SK-N-SH (cell line): ENCODE measurements around the gene ZEB2. TPM values are rescaled to one million over a fixed set of nuclear protein-coding genes. Genes with fewer than 3 reads are reported as not detected.
A peak's percentile ranks its signal among the peaks of the same experiment; 100 is the strongest.

Source experiments
- CTCF ChIA-PET: fragments of 300-600, 350-600 bp; formaldehyde crosslinking; extraction: SDS; loops from one replicate; lab custom pipeline; 2021; lab: Yijun Ruan, JAX
- POLR2A ChIA-PET: fragments of 350-600 bp; sonication (Branson Sonifier 250); formaldehyde crosslinking; extraction: SDS; loops from one replicate; lab custom pipeline; 2020; ENCODE audit warnings: antibody characterized with exemption, inconsistent platforms; lab: Yijun Ruan, JAX
- DNase-seq: peaks from one replicate; pipeline ENCODE4 v3.0.0; 2012
- H2AFZ ChIP-seq: fragments of 200-600 bp; sonication (generic); 2 replicates; pipeline ENCODE4 v1.8.1; 2016; ENCODE audit warnings: antibody characterized with exemption, mild to moderate bottlenecking, low read depth
- H3F3A ChIP-seq: fragments of 200-600 bp; sonication (generic); replicated peaks from 2 replicates; pipeline ENCODE3; 2016; ENCODE audit warnings: antibody characterized with exemption, mild to moderate bottlenecking; ENCODE audit not compliant: insufficient read depth
- H3K27ac ChIP-seq, 2 experiments: fragments of 200-500 bp in 1 of 2; fragments of 200-600 bp in 1 of 2; sonication (Bioruptor generic) in 1 of 2; sonication (generic), shearing (Covaris generic) in 1 of 2; 2 replicates each; pipeline versions ENCODE4 v1.5.1 to v1.6.1; 2014 to 2016; ENCODE audit warnings: low read depth in 2 of 2, inconsistent platforms in 1 of 2, low read length in 1 of 2, mild to moderate bottlenecking in 1 of 2, mixed read lengths in 1 of 2
- H3K27me3 ChIP-seq: fragments of 200-600 bp; sonication (generic), shearing (Covaris generic); 2 replicates; pipeline ENCODE4 v1.6.1; 2016; ENCODE audit warnings: mixed run types; ENCODE audit not compliant: insufficient read depth
- H3K36me3 ChIP-seq, 2 experiments: fragments of 200-500 bp in 1 of 2; fragments of 200-600 bp in 1 of 2; sonication (Bioruptor generic) in 1 of 2; sonication (generic) in 1 of 2; replicated peaks in 1 of 2; 2 replicates each; pipeline versions ENCODE3 to v1.5.1; 2014 to 2016; ENCODE audit warnings: low read length in 1 of 2, mild to moderate bottlenecking in 1 of 2; ENCODE audit not compliant: insufficient read depth in 2 of 2, control insufficient read depth in 1 of 2
- H3K4me1 ChIP-seq, 2 experiments: fragments of 200-500 bp in 1 of 2; fragments of 200-600 bp in 1 of 2; sonication (Bioruptor generic) in 1 of 2; sonication (generic), shearing (Covaris generic) in 1 of 2; 2 replicates each; pipeline versions ENCODE4 v1.5.1 to v1.6.1; 2014 to 2016; ENCODE audit warnings: low read depth in 1 of 2, low read length in 1 of 2, mixed run types in 1 of 2; ENCODE audit not compliant: insufficient read depth in 2 of 2, control insufficient read depth in 1 of 2
- H3K4me2 ChIP-seq: fragments of 200-600 bp; sonication (generic), shearing (Covaris generic); 2 replicates; pipeline ENCODE4 v1.6.1; 2017; ENCODE audit warnings: mixed run types
- H3K4me3 ChIP-seq, 2 experiments: fragments of 200-500 bp in 1 of 2; fragments of 200-600 bp in 1 of 2; sonication (Bioruptor generic) in 1 of 2; sonication (generic), shearing (Covaris generic) in 1 of 2; 2 replicates each; pipeline versions ENCODE4 v1.5.1 to v1.8.1; 2014 to 2016; ENCODE audit warnings: low read depth in 2 of 2, inconsistent platforms in 1 of 2, low read length in 1 of 2, mild to moderate bottlenecking in 1 of 2, mixed read lengths in 1 of 2, moderate library complexity in 1 of 2
- H3K79me2 ChIP-seq: fragments of 200-600 bp; sonication (generic); 2 replicates; pipeline ENCODE4 v1.8.1; 2017; ENCODE audit warnings: mild to moderate bottlenecking; ENCODE audit not compliant: insufficient read depth
- H3K9ac ChIP-seq: fragments of 200-600 bp; sonication (generic); 2 replicates; pipeline ENCODE4 v1.6.1; 2017; ENCODE audit warnings: mixed run types
- H3K9me2 ChIP-seq: fragments of 200-600 bp; sonication (generic); 2 replicates; pipeline ENCODE4 v1.6.1; 2017; ENCODE audit warnings: mixed run types
- H3K9me3 ChIP-seq: fragments of 200-600 bp; sonication (generic); 2 replicates; pipeline ENCODE4 v1.6.1; 2017; ENCODE audit warnings: mixed run types, mild to moderate bottlenecking, moderate library complexity
- H4K20me1 ChIP-seq: fragments of 200-600 bp; sonication (generic); 2 replicates; pipeline ENCODE4 v1.6.1; 2017; ENCODE audit warnings: mild to moderate bottlenecking, mixed run types; ENCODE audit not compliant: insufficient read depth
- CTCF ChIP-seq: fragments of 200-600 bp; sonication (generic); IDR thresholded peaks from 2 replicates; pipeline ENCODE4 v1.6.1; 2017; ENCODE audit warnings: antibody characterized with exemption, mild to moderate bottlenecking, moderate library complexity
- ELF1 ChIP-seq: IDR thresholded peaks from 2 replicates; pipeline ENCODE4 v1.4.0; 2012
- EP300 ChIP-seq, 2 experiments: IDR thresholded peaks; 2 replicates each; pipeline versions ENCODE4 v1.4.0 to v1.6.1; 2012; ENCODE audit warnings: borderline replicate concordance in 1 of 2, low read depth in 1 of 2, low read length in 1 of 2
- FOSL2 ChIP-seq: IDR thresholded peaks from 2 replicates; pipeline ENCODE4 v1.4.0; 2012; ENCODE audit warnings: low read depth, mild to moderate bottlenecking, moderate library complexity, borderline replicate concordance
- FOXJ3 ChIP-seq: sonication (generic); formaldehyde crosslinking; IDR thresholded peaks from 2 replicates; pipeline ENCODE4 v1.5.1; 2020; ENCODE audit warnings: mild to moderate bottlenecking, missing genetic modification reagents
- FOXM1 ChIP-seq: IDR thresholded peaks from 2 replicates; pipeline ENCODE4 v1.4.0; 2012; ENCODE audit warnings: low read depth, mild to moderate bottlenecking
- JUND ChIP-seq: IDR thresholded peaks from 2 replicates; pipeline ENCODE4 v1.4.0; 2012
- MAX ChIP-seq: IDR thresholded peaks from 2 replicates; pipeline ENCODE4 v1.4.0; 2012; ENCODE audit warnings: low read depth
- MEF2A ChIP-seq: IDR thresholded peaks from 2 replicates; pipeline ENCODE4 v1.4.0; 2012; ENCODE audit warnings: low read depth, borderline replicate concordance
- MXI1 ChIP-seq: IDR thresholded peaks from 2 replicates; pipeline ENCODE4 v1.6.1; 2012; ENCODE audit warnings: mild to moderate bottlenecking, low read depth, low read length, improper control_type of control experiment
- NFIC ChIP-seq: IDR thresholded peaks from 2 replicates; pipeline ENCODE4 v1.4.0; 2012; ENCODE audit warnings: borderline replicate concordance
- PBX3 ChIP-seq: IDR thresholded peaks from 2 replicates; pipeline ENCODE4; 2012
- POLR2AphosphoS5 ChIP-seq: IDR thresholded peaks from 2 replicates; pipeline ENCODE4 v1.6.1; 2012; ENCODE audit warnings: low read depth, low read length
- RCOR1 ChIP-seq: fragments of 150-350 bp; IDR thresholded peaks from 2 replicates; pipeline ENCODE4 v1.6.1; 2017; ENCODE audit warnings: antibody characterized with exemption, low read length
- SIN3A ChIP-seq: IDR thresholded peaks from 2 replicates; pipeline ENCODE4 v1.6.1; 2012; ENCODE audit warnings: low read depth, mild to moderate bottlenecking, low read length, moderate library complexity, borderline replicate concordance
- USF2 ChIP-seq: fragments of 150-350 bp; IDR thresholded peaks from 2 replicates; pipeline ENCODE4 v1.6.1; 2017; ENCODE audit warnings: antibody characterized with exemption, low read length, low read depth, borderline replicate concordance
- YY1 ChIP-seq: IDR thresholded peaks from 2 replicates; pipeline ENCODE4 v1.4.0; 2012; ENCODE audit warnings: low read depth, mild to moderate bottlenecking
- ZBTB33 ChIP-seq: IDR thresholded peaks from 2 replicates; pipeline ENCODE4 v1.4.0; 2012; ENCODE audit warnings: low read depth, borderline replicate concordance
- WGBS: methylation state at CpG from one replicate; pipeline ENCODE4 v1.1.6; 2017; ENCODE audit warnings: low lambda C conversion rate; 5-methylcytosine and 5-hydroxymethylcytosine counted together
- polyA plus RNA-seq, 3 experiments: library from polyadenylated mRNA; depleted of rRNA; stranded (reverse); fragments of >200 nt; gene quantifications; 2 replicates each; pipeline ENCODE4 v1.2.3, GENCODE V29; 2012

The ZEB2 gene
- polyA plus RNA-seq, 1 of the 3 experiments (the other 2 are of a cell fraction): 16.3 TPM

- Histone ChIP-seq H3K9me3 (no peaks in the 10 kb centered on the region), H3K4me3 (no peak overlapping the region), H3F3A (peaks cover 26% of the 10 kb centered on the region), H3K27me3 (no peaks in the 10 kb centered on the region), H3K9me2 (no peaks in the 10 kb centered on the region), H3K27ac (peak overlapping the region in 1 of 2 experiments; percentile 55; a peak in 2 of 4 replicates), H3K79me2 (peaks cover 41% of the 10 kb centered on the region)
- 72% methylated on average over 4 of the region's 4 CpGs for WGBS
- DNase-seq: no peak
- 0 out of 2 replicates have a peak, but pooled peaks have one; percentile 43 for TF ChIP-seq PBX3
- 0 out of 2 replicates have a peak, but pooled peaks have one; percentile 10 for TF ChIP-seq JUND
- TF ChIP-seq EP300 (IDR thresholded peaks at IDR 0.05; ENCODE audit: borderline replicate concordance in 1 of 2, low read depth in 1 of 2, low read length in 1 of 2): peak in 1 of 2 experiments; percentile 63; a peak in 1 of 4 replicates
- TF ChIP-seq USF2: no peak
- TF ChIP-seq, all 33 proteins: peak for 3
- H3K4me2 ChIP-seq: peak overlapping the region; percentile 10; the same call in 1 of the 2 replicates
- H3K4me1 ChIP-seq: peaks cover 14% of the 10 kb centered on the region in 2 experiments; a peak in 3 of 4 replicates
- POLR2A ChIA-PET: no interaction called here
- H3K9ac ChIP-seq: no peak overlapping the region
- H3K36me3 ChIP-seq: peaks cover 38 to 59% of the 10 kb centered on the region in 2 experiments
- CTCF ChIA-PET: no interaction called here
- H4K20me1 ChIP-seq: peaks cover 21% of the 10 kb centered on the region; the same call in 1 of the 2 replicates
- no peak overlapping the region for H2AFZ ChIP-seq
Observed at GRCh38 chr2:144426981-144427479, 92.9 kb downstream of the ZEB2 start.

GRCh38 chr2:144426355-144426754 lies 93.6 kb downstream of the ZEB2 start:
- no peak for DNase-seq
- Histone ChIP-seq H2AFZ (no peak overlapping the region), H3K9ac (no peak overlapping the region), H3K4me1 (peaks cover 12 to 14% of the 10 kb centered on the region in 2 experiments; a peak in 3 of 4 replicates), H4K20me1 (peaks cover 18% of the 10 kb centered on the region; the same call in 1 of the 2 replicates), H3K79me2 (peaks cover 36% of the 10 kb centered on the region), H3K4me3 (no peak overlapping the region), H3K9me3 (no peaks in the 10 kb centered on the region), H3K4me2 (0 out of 2 replicates have a peak overlapping the region, but pooled peaks have one; percentile 10), H3F3A (peaks cover 26% of the 10 kb centered on the region), H3K36me3 (peaks cover 41 to 62% of the 10 kb centered on the region in 2 experiments), H3K9me2 (no peaks in the 10 kb centered on the region), H3K27me3 (no peaks in the 10 kb centered on the region), H3K27ac (peak overlapping the region in 1 of 2 experiments; percentile 55; a peak in 2 of 4 replicates)
- ChIA-PET CTCF (interaction anchor here (0.6 kb wide), 1 partner anchor 1142 kb away, joined by 3 read pairs; no protein-coding TSS in a partner anchor), POLR2A (no interaction called here)
- WGBS: 97% methylated on average over 1 of the region's 1 CpG
- TF ChIP-seq PBX3: no peak
- TF ChIP-seq USF2: no peak
- TF ChIP-seq ZBTB33: no peak
- TF ChIP-seq FOXJ3: no peak
- TF ChIP-seq RCOR1: no peak
- no peak for TF ChIP-seq NFIC
- TF ChIP-seq CTCF: no peak
- no peak for TF ChIP-seq YY1
- TF ChIP-seq MXI1: no peak
- TF ChIP-seq FOSL2: no peak
- TF ChIP-seq SIN3A: no peak
- no peak for TF ChIP-seq MEF2A
- no peak for TF ChIP-seq POLR2AphosphoS5
- no peak for TF ChIP-seq MAX
- TF ChIP-seq ELF1: no peak
- no peak for TF ChIP-seq EP300 (IDR thresholded peaks at IDR 0.05; ENCODE audit: borderline replicate concordance in 1 of 2, low read depth in 1 of 2, low read length in 1 of 2)
- no peak for TF ChIP-seq FOXM1
